H1 (cell line): ENCODE results near the gene TMEM131L.
A peak's percentile ranks its signal among the peaks of the same experiment; 100 is the strongest.

ENCODE experiments used
- CBX5 ChIP-seq: fragments of 300-800, 300-1000 bp; sonication (generic); IDR thresholded peaks from 2 replicates; pipeline ENCODE4 v1.7.1; 2016; ENCODE audit warnings: antibody characterized with exemption, low read length, low read depth
- CHD2 ChIP-seq: IDR thresholded peaks from 2 replicates; pipeline ENCODE4 v1.6.1; 2012; ENCODE audit warnings: low read length, improper control_type of control experiment
- EP300 ChIP-seq, 2 experiments: IDR thresholded peaks; 1 replicate in 1 of 2; 2 replicates in 1 of 2; pipeline ENCODE4 v1.6.1; 2011 to 2012; ENCODE audit warnings: low read depth in 2 of 2, low read length in 2 of 2, mild to moderate bottlenecking in 2 of 2, borderline replicate concordance in 1 of 2, inconsistent platforms in 1 of 2, moderate library complexity in 1 of 2
- GABPA ChIP-seq: IDR thresholded peaks from 2 replicates; pipeline ENCODE4 v1.6.1; 2011; ENCODE audit warnings: mild to moderate bottlenecking, low read length, moderate library complexity, borderline replicate concordance; ENCODE audit not compliant: insufficient read depth
- MAFK ChIP-seq: IDR thresholded peaks from 2 replicates; pipeline ENCODE4 v1.6.1; 2012; ENCODE audit warnings: low read depth, mild to moderate bottlenecking, improper control_type of control experiment, low read length
- NRF1 ChIP-seq: IDR thresholded peaks from 2 replicates; pipeline ENCODE4 v1.6.1; 2011; ENCODE audit warnings: mild to moderate bottlenecking, low read depth, low read length, improper control_type of control experiment
- POLR2A ChIP-seq, 2 experiments: IDR thresholded peaks; 1 replicate in 1 of 2; 2 replicates in 1 of 2; pipeline ENCODE4 v1.6.1; 2011; ENCODE audit warnings: low read depth in 2 of 2, low read length in 2 of 2, mild to moderate bottlenecking in 2 of 2; ENCODE audit errors: control extremely low read depth in 1 of 2
- POLR2AphosphoS5 ChIP-seq: IDR thresholded peaks from 2 replicates; pipeline ENCODE4 v1.6.1; 2011; ENCODE audit warnings: low read depth, low read length
- RNF2 ChIP-seq: fragments of 200-900, 300-1000 bp; sonication (generic); IDR thresholded peaks from 2 replicates; pipeline ENCODE4 v1.7.1; 2016; ENCODE audit warnings: borderline replicate concordance, low read depth, mild to moderate bottlenecking, antibody characterized with exemption, low read length; ENCODE audit not compliant: poor library complexity, severe bottlenecking; ENCODE audit errors: missing control alignments
- SP2 ChIP-seq: IDR thresholded peaks from 2 replicates; pipeline ENCODE4 v1.6.1; 2012; ENCODE audit warnings: mild to moderate bottlenecking, low read length, inconsistent platforms
- TBP ChIP-seq: IDR thresholded peaks from 2 replicates; pipeline ENCODE4 v1.6.1; 2011; ENCODE audit warnings: low read depth, low read length, improper control_type of control experiment
- TF ChIP-seq, protein P1 (sequence below), 3 experiments: IDR thresholded peaks; 1 replicate in 2 of 3; 2 replicates in 1 of 3; pipeline versions ENCODE4 v1.5.1 to v1.6.1; 2011; ENCODE audit warnings: low read length in 3 of 3, mild to moderate bottlenecking in 3 of 3, inconsistent platforms in 2 of 3, low read depth in 1 of 3, moderate library complexity in 1 of 3; ENCODE audit not compliant: insufficient read depth in 1 of 3; ENCODE audit errors: control extremely low read depth in 1 of 3
- TF ChIP-seq, protein P2 (sequence below): IDR thresholded peaks from 2 replicates; pipeline ENCODE4 v1.6.1; 2011; ENCODE audit warnings: low read depth, mild to moderate bottlenecking, low read length; ENCODE audit not compliant: insufficient read depth

DNA sequence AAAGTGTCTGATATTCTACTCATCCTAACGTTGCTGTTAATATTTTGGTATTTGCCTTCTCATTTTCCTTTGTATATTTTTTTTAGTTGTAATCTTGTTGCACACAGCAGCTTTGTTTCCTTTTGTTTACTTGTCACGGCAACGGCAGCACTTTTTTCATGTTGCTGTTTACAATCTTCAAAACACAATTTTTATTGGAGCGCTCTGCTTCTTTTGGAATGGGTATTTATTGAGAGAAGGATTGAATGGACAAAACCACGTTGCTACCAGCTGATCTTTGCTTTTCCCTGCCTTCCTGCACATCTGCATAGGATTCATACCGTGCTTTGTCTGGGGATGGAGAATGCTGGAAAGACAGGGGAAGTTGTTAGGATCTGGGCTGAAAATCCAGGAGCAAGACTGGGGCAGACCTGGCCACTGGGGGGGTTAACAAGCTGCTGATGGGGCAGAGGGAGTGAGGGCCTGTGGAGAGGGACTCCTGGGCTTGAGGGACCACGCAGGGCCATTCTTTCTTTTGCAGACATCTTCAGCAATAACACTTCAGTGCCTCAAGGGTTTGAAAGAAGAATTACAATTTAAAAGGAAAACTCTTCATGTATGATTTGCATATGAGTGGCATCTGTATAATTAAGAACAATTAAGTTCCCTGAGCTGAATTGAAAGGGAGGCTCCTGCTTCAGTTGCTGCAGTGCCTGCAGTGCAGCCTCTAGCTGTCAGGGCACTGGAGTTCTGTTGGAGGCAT lies 69.8 kb downstream of the TMEM131L start:
- TF ChIP-seq CBX5 (no peak), MAFK (no peak), CHD2 (no peak), RNF2 (no peak), POLR2AphosphoS5 (no peak), POLR2A (IDR thresholded peaks at IDR 0.05; ENCODE audit: control extremely low read depth in 1 of 2, low read depth in 2 of 2, low read length in 2 of 2) (no peak), SP2 (no peak), GABPA (no peak), NRF1 (no peak), EP300 (IDR thresholded peaks at IDR 0.05; ENCODE audit: borderline replicate concordance in 1 of 2, low read depth in 2 of 2, low read length in 2 of 2) (no peak), TBP (no peak)
- TF ChIP-seq, protein P1, sequence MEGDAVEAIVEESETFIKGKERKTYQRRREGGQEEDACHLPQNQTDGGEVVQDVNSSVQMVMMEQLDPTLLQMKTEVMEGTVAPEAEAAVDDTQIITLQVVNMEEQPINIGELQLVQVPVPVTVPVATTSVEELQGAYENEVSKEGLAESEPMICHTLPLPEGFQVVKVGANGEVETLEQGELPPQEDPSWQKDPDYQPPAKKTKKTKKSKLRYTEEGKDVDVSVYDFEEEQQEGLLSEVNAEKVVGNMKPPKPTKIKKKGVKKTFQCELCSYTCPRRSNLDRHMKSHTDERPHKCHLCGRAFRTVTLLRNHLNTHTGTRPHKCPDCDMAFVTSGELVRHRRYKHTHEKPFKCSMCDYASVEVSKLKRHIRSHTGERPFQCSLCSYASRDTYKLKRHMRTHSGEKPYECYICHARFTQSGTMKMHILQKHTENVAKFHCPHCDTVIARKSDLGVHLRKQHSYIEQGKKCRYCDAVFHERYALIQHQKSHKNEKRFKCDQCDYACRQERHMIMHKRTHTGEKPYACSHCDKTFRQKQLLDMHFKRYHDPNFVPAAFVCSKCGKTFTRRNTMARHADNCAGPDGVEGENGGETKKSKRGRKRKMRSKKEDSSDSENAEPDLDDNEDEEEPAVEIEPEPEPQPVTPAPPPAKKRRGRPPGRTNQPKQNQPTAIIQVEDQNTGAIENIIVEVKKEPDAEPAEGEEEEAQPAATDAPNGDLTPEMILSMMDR (IDR thresholded peaks at IDR 0.05; ENCODE audit: control extremely low read depth in 1 of 3, insufficient read depth in 1 of 3, low read depth in 1 of 3, low read length in 3 of 3), result peak in 1 of 3 experiments; percentile 8; a peak in 1 of 4 replicates
- TF ChIP-seq, protein P2, sequence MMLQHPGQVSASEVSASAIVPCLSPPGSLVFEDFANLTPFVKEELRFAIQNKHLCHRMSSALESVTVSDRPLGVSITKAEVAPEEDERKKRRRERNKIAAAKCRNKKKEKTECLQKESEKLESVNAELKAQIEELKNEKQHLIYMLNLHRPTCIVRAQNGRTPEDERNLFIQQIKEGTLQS, result no peak
